Ovary (tissue), 9 donors: ENCODE measurements around the gene CBX2. TPM values are rescaled to one million over a fixed set of nuclear protein-coding genes. Genes with fewer than 3 reads are reported as not detected.

Experiments
- DNase-seq, 5 donors: peaks; one replicate each; pipeline ENCODE4 v3.0.0-alpha.2; 2019 to 2020
- H3K27ac ChIP-seq, 2 donors: fragments of 200-600 bp; one replicate each; pipeline versions ENCODE4 v1.5.1 to v1.8.0; 2019 to 2022
- H3K27me3 ChIP-seq: fragments of 200-600 bp; one replicate; pipeline ENCODE4 v1.8.0; 2022
- H3K36me3 ChIP-seq: fragments of 200-600 bp; sonication (generic); one replicate; pipeline ENCODE4 v1.5.1; 2019
- H3K4me1 ChIP-seq: one replicate; pipeline ENCODE4 v1.8.1; 2013; ENCODE audit warnings: mild to moderate bottlenecking, moderate library complexity; ENCODE audit not compliant: insufficient read depth
- H3K4me3 ChIP-seq: fragments of 200-600 bp; sonication (generic); one replicate; pipeline ENCODE4 v1.5.1; 2017
- H3K9me3 ChIP-seq, 2 donors: fragments of 200-600 bp in 1 of 2; sonication (generic) in 1 of 2; one replicate each; pipeline versions ENCODE4 v1.5.1 to v1.8.1; 2013 to 2019; ENCODE audit warnings: mild to moderate bottlenecking in 1 of 2, moderate library complexity in 1 of 2
- CTCF ChIP-seq, 3 donors: fragments of 450-650 bp in 2 of 3; fragments of 200-600 bp in 1 of 3; IDR thresholded peaks; one replicate each; pipeline versions ENCODE4 v1.5.1 to v1.8.0; 2016 to 2022; ENCODE audit warnings: antibody characterized with exemption in 3 of 3, mild to moderate bottlenecking in 1 of 3
- EP300 ChIP-seq: sonication (generic); formaldehyde crosslinking; IDR thresholded peaks from one replicate; pipeline ENCODE4 v1.6.1; 2017; ENCODE audit warnings: antibody characterized with exemption
- POLR2A ChIP-seq: fragments of 450-650 bp; IDR thresholded peaks from one replicate; pipeline ENCODE4 v1.6.1; 2017; ENCODE audit warnings: antibody characterized with exemption, mild to moderate bottlenecking, moderate library complexity
- WGBS, 3 donors: extraction: QIAGEN DNeasy Blood & Tissue Kit in 1 of 3; methylation state at CpG; one replicate each; pipeline versions ENCODE4 v1.1.5 to v1.1.7; 2013 to 2017; 5-methylcytosine and 5-hydroxymethylcytosine counted together
- intact Hi-C, 4 donors: fragments of 100-400 bp; cut with DNase I; formaldehyde crosslinking; loops; one replicate each; pipeline versions ENCODE4 v1.11.0 to v1.15.1; 2022 to 2023
- polyA plus RNA-seq, 2 donors: library from polyadenylated mRNA; stranded (reverse); fragments of 200-250 nt in 1 of 2; fragments of 350-450 nt in 1 of 2; fragmentation: Illumina TruSeq in 1 of 2; extraction: RNeasy Lipid Tissue Mini Kit (QIAGEN cat#74804) in 1 of 2; gene quantifications; one replicate each; pipeline ENCODE4 v1.2.3, GENCODE V29; 2013 to 2014
- total RNA-seq, 7 donors: library from RNA; depleted of rRNA in 2 of 7; stranded (reverse); fragments of >200 nt in 2 of 7; fragmentation: NEBNext Ultra II Directional in 3 of 7; extraction: Animal tissue kit (Norgen Biotek cat#: 25700) in 3 of 7; gene quantifications; one replicate each; pipeline versions ENCODE4 v1.1.0 to v1.2.4, GENCODE V29; 2016 to 2023
- donor health status: DM: no; HTN: no; CAD: no; lungs with moderate emphysema.
- donor health status: DM: no; HTN: no; CAD: no.
- donor health status: Bipolar disorder and iron deficiency.
- donor health status: DM: yes; HTN: yes; CAD: no.
- donor health status: DM: no; HTN: no; CAD: no.
- donor health status: DM: yes; HTN: yes; CAD: no.

CBX2 gene
- total and polyA plus RNA-seq, 9 donors = 0.92 to 5.7 (median 4.7) TPM

DNA sequence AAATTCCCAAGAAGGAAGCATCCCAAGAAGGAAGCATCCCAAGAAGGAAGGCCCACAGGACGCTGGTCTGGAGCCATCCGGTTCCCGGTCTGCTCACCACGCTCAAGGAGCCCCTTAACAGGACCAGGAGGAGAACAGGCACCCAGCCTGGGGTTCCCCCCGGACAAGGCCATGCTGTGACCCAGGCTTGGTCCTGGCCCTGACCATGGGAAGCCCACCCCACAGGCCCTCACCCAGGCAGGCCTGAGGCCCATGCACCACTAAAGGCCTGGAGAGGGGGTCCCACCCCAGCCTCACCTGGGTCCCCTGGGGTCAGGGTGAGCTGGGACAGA is 47.5 kb upstream of the CBX2 start:
- DNase-seq = no peak
- no peak overlapping the region for H3K4me3 ChIP-seq
- H3K27ac ChIP-seq = no peak overlapping the region
- WGBS, 3 donors = 84 to 99% (median 97%) methylated on average over 5 of the region's 5 CpGs
- no peaks in the 10 kb centered on the region for H3K27me3 ChIP-seq
- H3K36me3 ChIP-seq = no peaks in the 10 kb centered on the region
- intact Hi-C loops = no loop called here
- no peaks in the 10 kb centered on the region for H3K9me3 ChIP-seq
- H3K4me1 ChIP-seq = peaks cover 4% of the 10 kb centered on the region
- TF ChIP-seq EP300 = no peak
- no peak for TF ChIP-seq CTCF (IDR thresholded peaks at IDR 0.05)
- no peak for TF ChIP-seq POLR2A

GRCh38 chr17:79730769-79731483 is 47.0 kb upstream of the CBX2 start, which contains the start of gene ENPP7:
ENPP7 (plus strand) TSS chr17:79730943; CDS start chr17:79731140, 197 bp downstream.
- no peak for DNase-seq
- no peak for TF ChIP-seq CTCF (IDR thresholded peaks at IDR 0.05)
- TF ChIP-seq EP300 = no peak
- TF ChIP-seq POLR2A = no peak
- Histone ChIP-seq H3K4me1 (peaks cover 4% of the 10 kb centered on the region), H3K9me3 (no peaks in the 10 kb centered on the region), H3K27me3 (no peaks in the 10 kb centered on the region), H3K27ac (no peak within 1 kb of the TSS), H3K36me3 (no peaks in the 10 kb centered on the region), H3K4me3 (no peak within 1 kb of the TSS)
- intact Hi-C loops = no loop called here
- 93 to 97% (median 94%) methylated on average over 29 to 33 of the region's 33 CpGs for WGBS, 3 donors

- H3K27me3 ChIP-seq = no peaks in the 10 kb centered on the region
- WGBS, 3 donors = 82 to 86% (median 86%) methylated on average over 10 of the region's 10 CpGs
- intact Hi-C loops = no loop called here
Measured at GRCh38 chr17:79732254-79732653, 45.7 kb upstream of the CBX2 start.

More at GRCh38 chr17:79732254-79732653, 45.7 kb upstream of the CBX2 start:
- H3K4me1 ChIP-seq = peaks cover 4% of the 10 kb centered on the region
- no peaks in the 10 kb centered on the region for H3K9me3 ChIP-seq
- H3K4me3 ChIP-seq = no peak overlapping the region
- no peak for TF ChIP-seq POLR2A
- no peak for TF ChIP-seq EP300
- no peak for TF ChIP-seq CTCF (IDR thresholded peaks at IDR 0.05)
- no peak overlapping the region for H3K27ac ChIP-seq
- no peaks in the 10 kb centered on the region for H3K36me3 ChIP-seq
- no peak for DNase-seq
